ENCODE results near the gene SERINC5.
"Not testable (repeated sequence)": the region's sequence is repeated elsewhere in the genome, so short reads cannot be mapped to it uniquely, and the experiment has no call there.

SERINC5 gene

GRCh38 chr5:80225189-80225933 lies 30.5 kb downstream of the SERINC5 start:
- no peak for DNase-seq

- no peak for DNase-seq
Observed at GRCh38 chr5:80223561-80223960, 32.3 kb downstream of the SERINC5 start.

- DNase-seq = no peak
Observed at GRCh38 chr5:80220245-80220897, 35.5 kb downstream of the SERINC5 start.

GRCh38 chr5:80219391-80219790 lies 36.5 kb downstream of the SERINC5 start:
- no peak for DNase-seq

- DNase-seq = no peak
Observed at GRCh38 chr5:80217667-80218066, 38.2 kb downstream of the SERINC5 start.

GRCh38 chr5:80216753-80217596 lies 38.9 kb downstream of the SERINC5 start:
- peak; percentile 41 for DNase-seq

- DNase-seq = no peak
Observed at GRCh38 chr5:80216096-80216495, 39.8 kb downstream of the SERINC5 start.

- DNase-seq = no peak
Observed at GRCh38 chr5:80215523-80215922, 40.3 kb downstream of the SERINC5 start.

- DNase-seq = no peak
Observed at GRCh38 chr5:80213466-80213865, 42.4 kb downstream of the SERINC5 start.

GRCh38 chr5:80212171-80212667 lies 43.6 kb downstream of the SERINC5 start:
- no peak for DNase-seq

GRCh38 chr5:80211327-80211726 lies 44.5 kb downstream of the SERINC5 start:
- DNase-seq = no peak

- no peak for DNase-seq
Observed at GRCh38 chr5:80210014-80210413, 45.8 kb downstream of the SERINC5 start.

- no peak for DNase-seq
Observed at GRCh38 chr5:80208381-80208780, 47.5 kb downstream of the SERINC5 start.

- no peak for DNase-seq
Observed at GRCh38 chr5:80207832-80208231, 48.0 kb downstream of the SERINC5 start.

GRCh38 chr5:80206282-80206681 lies 49.6 kb downstream of the SERINC5 start:
- DNase-seq = no peak

GRCh38 chr5:80205846-80206245 lies 50.0 kb downstream of the SERINC5 start:
- DNase-seq = no peak

- peak; percentile 40 for DNase-seq
Observed at GRCh38 chr5:80204808-80205614, 50.8 kb downstream of the SERINC5 start.

- DNase-seq = not testable (repeated sequence)
Observed at GRCh38 chr5:80201763-80202162, 54.1 kb downstream of the SERINC5 start.

GRCh38 chr5:80198920-80199319 lies 56.9 kb downstream of the SERINC5 start:
- DNase-seq = no peak

GRCh38 chr5:80198399-80198798 lies 57.4 kb downstream of the SERINC5 start:
- no peak for DNase-seq

- DNase-seq = no peak
Observed at GRCh38 chr5:80195837-80196400, 59.9 kb downstream of the SERINC5 start.

- peak; percentile 43 for DNase-seq
Observed at GRCh38 chr5:80194468-80194867, 61.4 kb downstream of the SERINC5 start.
